ENCODE data around the gene SOAT2. TPM values are rescaled to one million over a fixed set of nuclear protein-coding genes. Genes with fewer than 3 reads are reported as not detected.

The SOAT2 gene
- polyA plus RNA-seq, 1 donor (not counting 4 experiments of a cell fraction or from before 2014, with no cell fraction given), result not detected

- dilution Hi-C loops (cut with MboI; ENCODE audit: extremely low pct_ligation_motif_present, low sequenced_read_pairs), result no loop called here
- Histone ChIP-seq H3K27ac (ENCODE audit: control insufficient read depth, insufficient read depth, low read length) (peak overlapping the region; percentile 84), H3K79me2 (ENCODE audit: control insufficient read depth, insufficient read depth, low read length) (no peaks in the 10 kb centered on the region), H3K4me3 (ENCODE audit: control insufficient read depth in 2 of 3, extremely low read depth in 1 of 3, insufficient read depth in 2 of 3, low read depth in 1 of 3, low read length in 3 of 3) (peak overlapping the region; percentile 48 to 76 (median 74)), H4K20me1 (ENCODE audit: control insufficient read depth, extremely low read depth, insufficient read depth, low read length) (no peaks in the 10 kb centered on the region), H3K9me1 (ENCODE audit: control insufficient read depth, extremely low read depth, insufficient read depth, low read length) (no peaks in the 10 kb centered on the region), H3K36me3 (ENCODE audit: control insufficient read depth in 2 of 2, extremely low read depth in 1 of 2, insufficient read depth in 2 of 2, low read length in 2 of 2) (no peaks in the 10 kb centered on the region), H3K9ac (ENCODE audit: control insufficient read depth, extremely low read depth, insufficient read depth, low read length) (peak overlapping the region; percentile 48), H3K4me1 (ENCODE audit: control insufficient read depth, extremely low read depth, insufficient read depth, low read length) (peaks cover 32% of the 10 kb centered on the region), H3K27me3 (ENCODE audit: control insufficient read depth, extremely low read depth, insufficient read depth, low read length) (no peaks in the 10 kb centered on the region), H2AFZ (ENCODE audit: control insufficient read depth, low read length) (peak overlapping the region; percentile 89), H3K4me2 (ENCODE audit: control insufficient read depth, extremely low read depth, insufficient read depth, low read depth, low read length) (peak overlapping the region; percentile 99), H3K9me3 (ENCODE audit: control insufficient read depth, low read depth, low read length) (no peaks in the 10 kb centered on the region)
- no peak for DNase-seq (ENCODE audit: low read depth, low spot score)
- TF ChIP-seq CTCF (optimal IDR thresholded peaks at IDR 0.05 in 1 of 3, IDR thresholded peaks at IDR 0.05 in 1 of 3, conservative IDR thresholded peaks at IDR 0.05 in 1 of 3; ENCODE audit: extremely low read depth in 1 of 3, insufficient read depth in 2 of 3, low read length in 3 of 3) (no peak), EZH2 (IDR thresholded peaks at IDR 0.05; ENCODE audit: low read length) (no peak)
- FAIRE-seq, result no peak
These were observed 6.1 kb upstream of the SOAT2 start for GRCh38 chr12:53097207-53097563.

- Histone ChIP-seq H3K4me3 (ENCODE audit: control insufficient read depth in 2 of 3, extremely low read depth in 1 of 3, insufficient read depth in 2 of 3, low read depth in 1 of 3, low read length in 3 of 3) (peak within 1 kb of the TSS; percentile 48 to 76 (median 74)), H3K36me3 (ENCODE audit: control insufficient read depth in 2 of 2, extremely low read depth in 1 of 2, insufficient read depth in 2 of 2, low read length in 2 of 2) (no peaks in the 10 kb centered on the region), H3K27ac (ENCODE audit: control insufficient read depth, insufficient read depth, low read length) (peak within 1 kb of the TSS; percentile 84), H3K79me2 (ENCODE audit: control insufficient read depth, insufficient read depth, low read length) (no peaks in the 10 kb centered on the region), H3K9ac (ENCODE audit: control insufficient read depth, extremely low read depth, insufficient read depth, low read length) (peak within 1 kb of the TSS; percentile 48), H3K4me2 (ENCODE audit: control insufficient read depth, extremely low read depth, insufficient read depth, low read depth, low read length) (peak within 1 kb of the TSS; percentile 99), H3K9me1 (ENCODE audit: control insufficient read depth, extremely low read depth, insufficient read depth, low read length) (no peaks in the 10 kb centered on the region), H3K9me3 (ENCODE audit: control insufficient read depth, low read depth, low read length) (no peaks in the 10 kb centered on the region), H2AFZ (ENCODE audit: control insufficient read depth, low read length) (peak within 1 kb of the TSS; percentile 89), H3K4me1 (ENCODE audit: control insufficient read depth, extremely low read depth, insufficient read depth, low read length) (peaks cover 32% of the 10 kb centered on the region), H4K20me1 (ENCODE audit: control insufficient read depth, extremely low read depth, insufficient read depth, low read length) (no peaks in the 10 kb centered on the region), H3K27me3 (ENCODE audit: control insufficient read depth, extremely low read depth, insufficient read depth, low read length) (no peaks in the 10 kb centered on the region)
- DNase-seq (ENCODE audit: low read depth, low spot score), result no peak
- no peak for FAIRE-seq
- dilution Hi-C loops (cut with MboI; ENCODE audit: extremely low pct_ligation_motif_present, low sequenced_read_pairs), result no loop called here
- TF ChIP-seq EZH2 (IDR thresholded peaks at IDR 0.05; ENCODE audit: low read length) (no peak), CTCF (optimal IDR thresholded peaks at IDR 0.05 in 1 of 3, IDR thresholded peaks at IDR 0.05 in 1 of 3, conservative IDR thresholded peaks at IDR 0.05 in 1 of 3; ENCODE audit: extremely low read depth in 1 of 3, insufficient read depth in 2 of 3, low read length in 3 of 3) (no peak)
These were observed 5.5 kb upstream of the SOAT2 start, which contains the start of gene IGFBP6 for GRCh38 chr12:53097564-53098353. TSS of gene IGFBP6 (plus strand) at chr12:53097667. CDS start at chr12:53097718, 51 bp downstream.

Data from keratinocyte (primary cell).